WTC11 (cell line): ENCODE results near the gene MIGA2. TPM values are rescaled to one million over a fixed set of nuclear protein-coding genes. Genes with fewer than 3 reads are reported as not detected.

Source experiments
- ATAC-seq: fragments of 200-7000 bp; cut with Tn5 transposase; 2 replicates; pipeline ENCODE4 v1.10.0; 2021; ENCODE audit warnings: mild to moderate bottlenecking, moderate library complexity
- CTCF ChIA-PET: fragments of 300-600 bp; sonication (Branson Sonifier 250); formaldehyde crosslinking; loops from one replicate; lab custom pipeline; 2021; ENCODE audit warnings: antibody characterized with exemption; lab: Charles Lee
- POLR2A ChIA-PET: fragments of 350-600 bp; sonication (Branson Sonifier 250); formaldehyde crosslinking; loops from one replicate; lab custom pipeline; 2021; ENCODE audit warnings: antibody characterized with exemption; lab: Charles Lee
- DNase-seq: peaks from one replicate; pipeline ENCODE4 v3.0.0; 2021; ENCODE audit warnings: low spot score
- H3K27ac Mint-ChIP-seq: 2 replicates; pipeline ENCODE4 v1.8.0; 2021; ENCODE audit warnings: mixed read lengths
- H3K27me3 Mint-ChIP-seq: 2 replicates; pipeline ENCODE4 v1.8.0; 2021; ENCODE audit warnings: low read depth, mild to moderate bottlenecking, moderate library complexity, mixed read lengths
- H3K36me3 Mint-ChIP-seq: 2 replicates; pipeline ENCODE4 v1.8.0; 2021; ENCODE audit warnings: mixed read lengths
- H3K4me1 Mint-ChIP-seq: 2 replicates; pipeline ENCODE4 v1.8.0; 2022; ENCODE audit warnings: mixed read lengths
- H3K4me3 Mint-ChIP-seq: 2 replicates; pipeline ENCODE4 v1.8.0; 2021; ENCODE audit warnings: mild to moderate bottlenecking, moderate library complexity, mixed read lengths
- H3K9me3 Mint-ChIP-seq: 2 replicates; pipeline ENCODE4 v1.8.0; 2021; ENCODE audit warnings: mixed read lengths
- CBFB ChIP-seq: sonication (generic); formaldehyde crosslinking; IDR thresholded peaks from 2 replicates; pipeline ENCODE4 v1.8.1; 2022; ENCODE audit warnings: mild to moderate bottlenecking, low read depth, missing genetic modification reagents
- CREB1 ChIP-seq: sonication (generic); formaldehyde crosslinking; IDR thresholded peaks from 2 replicates; pipeline ENCODE4 v1.8.0; 2023; ENCODE audit warnings: mild to moderate bottlenecking, missing genetic modification reagents
- ETV6 ChIP-seq: sonication (generic); formaldehyde crosslinking; IDR thresholded peaks from 2 replicates; pipeline ENCODE4 v1.8.1; 2022; ENCODE audit warnings: mild to moderate bottlenecking, missing genetic modification reagents
- FOXJ3 ChIP-seq: sonication (generic); formaldehyde crosslinking; IDR thresholded peaks from 2 replicates; pipeline ENCODE4 v1.9.0; 2021; ENCODE audit warnings: missing genetic modification reagents, mild to moderate bottlenecking, borderline replicate concordance
- FOXK1 ChIP-seq: sonication (generic); formaldehyde crosslinking; IDR thresholded peaks from 2 replicates; pipeline ENCODE4 v1.8.0; 2022; ENCODE audit warnings: mild to moderate bottlenecking, moderate library complexity, missing genetic modification reagents
- FOXP1 ChIP-seq: sonication (generic); formaldehyde crosslinking; IDR thresholded peaks from 2 replicates; pipeline ENCODE4 v1.8.0; 2022; ENCODE audit warnings: missing genetic modification reagents, mild to moderate bottlenecking, moderate library complexity, borderline replicate concordance
- MYBL2 ChIP-seq: sonication (generic); formaldehyde crosslinking; IDR thresholded peaks from 2 replicates; pipeline ENCODE4 v1.8.1; 2023; ENCODE audit warnings: mild to moderate bottlenecking, moderate library complexity, missing genetic modification reagents
- NFYB ChIP-seq: sonication (generic); formaldehyde crosslinking; conservative IDR thresholded peaks from 2 replicates; pipeline ENCODE4 v1.8.0; 2022; ENCODE audit warnings: low read depth, missing genetic modification reagents
- NR1H2 ChIP-seq: sonication (generic); formaldehyde crosslinking; IDR thresholded peaks from 2 replicates; pipeline ENCODE4 v1.9.0; 2021; ENCODE audit warnings: mild to moderate bottlenecking, moderate library complexity, missing genetic modification reagents
- NR3C1 ChIP-seq: sonication (generic); formaldehyde crosslinking; conservative IDR thresholded peaks from 2 replicates; pipeline ENCODE4 v1.8.1; 2023; ENCODE audit warnings: low read depth, mild to moderate bottlenecking, missing genetic modification reagents
- PRRX2 ChIP-seq: fragments of 250-450 bp; sonication (Bioruptor Pico); IDR thresholded peaks from 2 replicates; pipeline ENCODE4 v1.8.0; 2021; ENCODE audit warnings: mild to moderate bottlenecking
- RELA ChIP-seq: sonication (generic); formaldehyde crosslinking; IDR thresholded peaks from 2 replicates; pipeline ENCODE4 v1.8.1; 2022; ENCODE audit warnings: missing genetic modification reagents, mild to moderate bottlenecking, borderline replicate concordance
- SMAD4 ChIP-seq: sonication (generic); formaldehyde crosslinking; IDR thresholded peaks from 2 replicates; pipeline ENCODE4 v1.8.0; 2022; ENCODE audit warnings: mild to moderate bottlenecking, missing genetic modification reagents
- SOX15 ChIP-seq: fragments of 250-450 bp; sonication (Bioruptor Pico); IDR thresholded peaks from 2 replicates; pipeline ENCODE4 v1.9.0; 2021; ENCODE audit warnings: mild to moderate bottlenecking
- SP1 ChIP-seq: sonication (generic); formaldehyde crosslinking; conservative IDR thresholded peaks from 2 replicates; pipeline ENCODE4 v1.8.1; 2022; ENCODE audit warnings: missing genetic modification reagents
- ZNF219 ChIP-seq: sonication (generic); formaldehyde crosslinking; IDR thresholded peaks from 2 replicates; pipeline ENCODE4 v1.8.0; 2023; ENCODE audit warnings: missing genetic modification reagents, mild to moderate bottlenecking, borderline replicate concordance
- ZNF396 ChIP-seq: fragments of 250-450 bp; sonication (Bioruptor Pico); IDR thresholded peaks from 2 replicates; pipeline ENCODE4 v1.8.0; 2021; ENCODE audit warnings: mild to moderate bottlenecking, moderate library complexity, borderline replicate concordance
- ZNF416 ChIP-seq: fragments of 250-450 bp; sonication (Bioruptor Pico); IDR thresholded peaks from 2 replicates; pipeline ENCODE4 v1.9.0; 2021; ENCODE audit warnings: mild to moderate bottlenecking, inconsistent platforms
- ZNF671 ChIP-seq: fragments of 250-450 bp; sonication (Bioruptor Pico); IDR thresholded peaks from 2 replicates; pipeline ENCODE4 v1.8.0; 2021; ENCODE audit warnings: mild to moderate bottlenecking
- total RNA-seq: library from RNA; stranded (reverse); gene quantifications from 3 replicates; pipeline ENCODE4 v1.2.3, GENCODE V29; 2021
- TF ChIP-seq, protein P1 (sequence below): sonication (generic); formaldehyde crosslinking; IDR thresholded peaks from 2 replicates; pipeline ENCODE4 v1.8.0; 2022; ENCODE audit warnings: mild to moderate bottlenecking, missing genetic modification reagents
- TF ChIP-seq, protein P2 (sequence below): sonication (generic); formaldehyde crosslinking; IDR thresholded peaks from 2 replicates; pipeline ENCODE4 v1.8.1; 2023; ENCODE audit warnings: mild to moderate bottlenecking, moderate library complexity, missing genetic modification reagents
- TF ChIP-seq, protein P3 (sequence below): fragments of 250-450 bp; sonication (Bioruptor Pico); IDR thresholded peaks from 2 replicates; pipeline ENCODE4 v1.8.0; 2021; ENCODE audit warnings: mild to moderate bottlenecking
- TF ChIP-seq, protein P4 (sequence below): sonication (generic); formaldehyde crosslinking; IDR thresholded peaks from 2 replicates; pipeline ENCODE4 v1.8.0; 2022; ENCODE audit warnings: mild to moderate bottlenecking, missing genetic modification reagents
- TF ChIP-seq, protein P5 (sequence below): fragments of 250-450 bp; sonication (Bioruptor Pico); IDR thresholded peaks from 2 replicates; pipeline ENCODE4 v1.9.0; 2021; ENCODE audit warnings: moderate library complexity, mild to moderate bottlenecking, inconsistent platforms, borderline replicate concordance
- TF ChIP-seq, protein P6 (sequence below): sonication (generic); formaldehyde crosslinking; conservative IDR thresholded peaks from 2 replicates; pipeline ENCODE4 v1.8.1; 2023; ENCODE audit warnings: mild to moderate bottlenecking, low read depth, missing genetic modification reagents, moderate library complexity
- TF ChIP-seq, protein P7 (sequence below): fragments of 250-450 bp; sonication (Bioruptor Pico); conservative IDR thresholded peaks from 2 replicates; pipeline ENCODE4 v1.9.0; 2021; ENCODE audit warnings: mild to moderate bottlenecking

MIGA2 gene
- total RNA-seq, 1 experiment from 2014 or later = 61.7 TPM

DNA sequence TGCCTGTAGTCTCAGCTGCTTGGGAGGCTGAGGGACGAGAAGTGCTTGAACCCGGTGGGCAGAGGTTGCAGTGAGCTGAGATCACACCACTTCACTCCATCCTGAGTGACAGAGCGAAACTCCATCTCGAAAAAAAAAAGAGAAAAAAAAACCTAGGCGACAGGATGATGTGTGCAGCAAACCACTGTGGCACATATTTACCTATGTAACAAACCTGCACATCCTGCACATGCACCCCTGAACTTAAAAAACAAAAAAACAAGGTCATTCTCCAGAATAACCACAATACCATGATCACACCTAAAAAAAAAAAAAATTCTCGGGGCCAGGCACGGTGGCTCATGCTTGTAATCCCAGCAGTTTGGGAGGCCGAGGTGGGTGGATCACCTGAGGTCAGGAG lies 37.0 kb downstream of the MIGA2 start:
- Mint-ChIP-seq H3K36me3 (peaks cover 4% of the 10 kb centered on the region; the same call in 1 of the 2 replicates), H3K9me3 (no peaks in the 10 kb centered on the region), H3K27me3 (no peaks in the 10 kb centered on the region), H3K4me3 (no peak overlapping the region), H3K4me1 (peaks cover 28% of the 10 kb centered on the region), H3K27ac (no peak overlapping the region)
- ATAC-seq (no peak), DNase-seq (no peak)
- TF ChIP-seq ZNF671 (CRISPR knock-in tag) (no peak), NR1H2 (CRISPR knock-in tag) (no peak), FOXJ3 (CRISPR knock-in tag) (no peak), PRRX2 (CRISPR knock-in tag) (no peak), CBFB (CRISPR knock-in tag) (no peak), ZNF416 (CRISPR knock-in tag) (no peak), ZNF219 (CRISPR knock-in tag) (no peak), FOXP1 (CRISPR knock-in tag) (no peak), MYBL2 (no peak), SP1 (CRISPR knock-in tag) (no peak), ETV6 (no peak), NFYB (CRISPR knock-in tag) (no peak), NR3C1 (CRISPR knock-in tag) (no peak), RELA (CRISPR knock-in tag) (no peak), ZNF396 (CRISPR knock-in tag) (no peak), FOXK1 (no peak)
- TF ChIP-seq, protein P1, sequence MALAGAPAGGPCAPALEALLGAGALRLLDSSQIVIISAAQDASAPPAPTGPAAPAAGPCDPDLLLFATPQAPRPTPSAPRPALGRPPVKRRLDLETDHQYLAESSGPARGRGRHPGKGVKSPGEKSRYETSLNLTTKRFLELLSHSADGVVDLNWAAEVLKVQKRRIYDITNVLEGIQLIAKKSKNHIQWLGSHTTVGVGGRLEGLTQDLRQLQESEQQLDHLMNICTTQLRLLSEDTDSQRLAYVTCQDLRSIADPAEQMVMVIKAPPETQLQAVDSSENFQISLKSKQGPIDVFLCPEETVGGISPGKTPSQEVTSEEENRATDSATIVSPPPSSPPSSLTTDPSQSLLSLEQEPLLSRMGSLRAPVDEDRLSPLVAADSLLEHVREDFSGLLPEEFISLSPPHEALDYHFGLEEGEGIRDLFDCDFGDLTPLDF = no peak
- TF ChIP-seq, protein P2, sequence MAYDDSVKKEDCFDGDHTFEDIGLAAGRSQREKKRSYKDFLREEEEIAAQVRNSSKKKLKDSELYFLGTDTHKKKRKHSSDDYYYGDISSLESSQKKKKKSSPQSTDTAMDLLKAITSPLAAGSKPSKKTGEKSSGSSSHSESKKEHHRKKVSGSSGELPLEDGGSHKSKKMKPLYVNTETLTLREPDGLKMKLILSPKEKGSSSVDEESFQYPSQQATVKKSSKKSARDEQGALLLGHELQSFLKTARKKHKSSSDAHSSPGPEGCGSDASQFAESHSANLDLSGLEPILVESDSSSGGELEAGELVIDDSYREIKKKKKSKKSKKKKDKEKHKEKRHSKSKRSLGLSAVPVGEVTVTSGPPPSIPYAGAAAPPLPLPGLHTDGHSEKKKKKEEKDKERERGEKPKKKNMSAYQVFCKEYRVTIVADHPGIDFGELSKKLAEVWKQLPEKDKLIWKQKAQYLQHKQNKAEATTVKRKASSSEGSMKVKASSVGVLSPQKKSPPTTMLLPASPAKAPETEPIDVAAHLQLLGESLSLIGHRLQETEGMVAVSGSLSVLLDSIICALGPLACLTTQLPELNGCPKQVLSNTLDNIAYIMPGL (CRISPR knock-in tag) = no peak
- TF ChIP-seq, protein P3, sequence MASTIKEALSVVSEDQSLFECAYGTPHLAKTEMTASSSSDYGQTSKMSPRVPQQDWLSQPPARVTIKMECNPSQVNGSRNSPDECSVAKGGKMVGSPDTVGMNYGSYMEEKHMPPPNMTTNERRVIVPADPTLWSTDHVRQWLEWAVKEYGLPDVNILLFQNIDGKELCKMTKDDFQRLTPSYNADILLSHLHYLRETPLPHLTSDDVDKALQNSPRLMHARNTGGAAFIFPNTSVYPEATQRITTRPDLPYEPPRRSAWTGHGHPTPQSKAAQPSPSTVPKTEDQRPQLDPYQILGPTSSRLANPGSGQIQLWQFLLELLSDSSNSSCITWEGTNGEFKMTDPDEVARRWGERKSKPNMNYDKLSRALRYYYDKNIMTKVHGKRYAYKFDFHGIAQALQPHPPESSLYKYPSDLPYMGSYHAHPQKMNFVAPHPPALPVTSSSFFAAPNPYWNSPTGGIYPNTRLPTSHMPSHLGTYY (CRISPR knock-in tag) = no peak
- ChIA-PET CTCF (interaction anchor here (2.5 kb wide), 1 partner anchor 66 kb away, joined by 5 read pairs; no protein-coding TSS in a partner anchor), POLR2A (no interaction called here)

DNA sequence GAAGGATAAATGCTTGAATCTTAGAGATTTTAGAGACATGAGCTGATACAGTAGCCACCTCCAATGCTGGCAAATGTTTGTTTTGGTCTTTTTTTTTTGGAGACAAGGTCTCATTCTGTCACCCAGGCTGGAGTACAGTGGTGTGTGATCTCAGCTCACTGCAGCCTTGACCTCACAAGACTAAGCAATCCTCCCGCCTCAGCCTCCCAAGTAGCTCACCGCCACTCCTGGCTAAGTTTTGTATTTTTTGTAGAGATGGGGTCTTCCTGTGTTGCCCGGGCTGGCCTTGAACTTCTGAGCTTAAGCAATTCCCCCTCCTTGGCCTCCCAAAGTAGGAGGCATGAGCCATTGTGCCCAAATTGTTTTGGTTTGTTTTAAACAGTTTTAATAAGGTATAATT lies 37.7 kb downstream of the MIGA2 start:
- ChIA-PET CTCF (interaction anchor here (2.5 kb wide), 1 partner anchor 66 kb away, joined by 5 read pairs; no protein-coding TSS in a partner anchor), POLR2A (no interaction called here)
- no peaks in the 10 kb centered on the region for H3K9me3 Mint-ChIP-seq
- H3K4me1 Mint-ChIP-seq = peaks cover 29% of the 10 kb centered on the region
- H3K36me3 Mint-ChIP-seq = no peaks in the 10 kb centered on the region
- no peak overlapping the region for H3K4me3 Mint-ChIP-seq
- DNase-seq = no peak
- ATAC-seq = no peak
- H3K27me3 Mint-ChIP-seq = no peaks in the 10 kb centered on the region
- H3K27ac Mint-ChIP-seq = peak overlapping the region; percentile 45; the same call in 1 of the 2 replicates
- TF ChIP-seq CREB1 (no peak), SOX15 (CRISPR knock-in tag) (no peak), SMAD4 (CRISPR knock-in tag) (no peak), RELA (CRISPR knock-in tag) (no peak)
- TF ChIP-seq, protein P1 = no peak
- TF ChIP-seq, protein P4, sequence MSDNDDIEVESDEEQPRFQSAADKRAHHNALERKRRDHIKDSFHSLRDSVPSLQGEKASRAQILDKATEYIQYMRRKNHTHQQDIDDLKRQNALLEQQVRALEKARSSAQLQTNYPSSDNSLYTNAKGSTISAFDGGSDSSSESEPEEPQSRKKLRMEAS (CRISPR knock-in tag) = no peak
- TF ChIP-seq, protein P5, sequence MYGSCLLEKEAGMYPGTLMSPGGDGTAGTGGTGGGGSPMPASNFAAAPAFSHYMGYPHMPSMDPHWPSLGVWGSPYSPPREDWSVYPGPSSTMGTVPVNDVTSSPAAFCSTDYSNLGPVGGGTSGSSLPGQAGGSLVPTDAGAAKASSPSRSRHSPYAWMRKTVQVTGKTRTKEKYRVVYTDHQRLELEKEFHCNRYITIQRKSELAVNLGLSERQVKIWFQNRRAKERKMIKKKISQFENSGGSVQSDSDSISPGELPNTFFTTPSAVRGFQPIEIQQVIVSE = no peak
- TF ChIP-seq, protein P6, sequence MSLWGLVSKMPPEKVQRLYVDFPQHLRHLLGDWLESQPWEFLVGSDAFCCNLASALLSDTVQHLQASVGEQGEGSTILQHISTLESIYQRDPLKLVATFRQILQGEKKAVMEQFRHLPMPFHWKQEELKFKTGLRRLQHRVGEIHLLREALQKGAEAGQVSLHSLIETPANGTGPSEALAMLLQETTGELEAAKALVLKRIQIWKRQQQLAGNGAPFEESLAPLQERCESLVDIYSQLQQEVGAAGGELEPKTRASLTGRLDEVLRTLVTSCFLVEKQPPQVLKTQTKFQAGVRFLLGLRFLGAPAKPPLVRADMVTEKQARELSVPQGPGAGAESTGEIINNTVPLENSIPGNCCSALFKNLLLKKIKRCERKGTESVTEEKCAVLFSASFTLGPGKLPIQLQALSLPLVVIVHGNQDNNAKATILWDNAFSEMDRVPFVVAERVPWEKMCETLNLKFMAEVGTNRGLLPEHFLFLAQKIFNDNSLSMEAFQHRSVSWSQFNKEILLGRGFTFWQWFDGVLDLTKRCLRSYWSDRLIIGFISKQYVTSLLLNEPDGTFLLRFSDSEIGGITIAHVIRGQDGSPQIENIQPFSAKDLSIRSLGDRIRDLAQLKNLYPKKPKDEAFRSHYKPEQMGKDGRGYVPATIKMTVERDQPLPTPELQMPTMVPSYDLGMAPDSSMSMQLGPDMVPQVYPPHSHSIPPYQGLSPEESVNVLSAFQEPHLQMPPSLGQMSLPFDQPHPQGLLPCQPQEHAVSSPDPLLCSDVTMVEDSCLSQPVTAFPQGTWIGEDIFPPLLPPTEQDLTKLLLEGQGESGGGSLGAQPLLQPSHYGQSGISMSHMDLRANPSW (CRISPR knock-in tag) = no peak
- TF ChIP-seq, protein P7, sequence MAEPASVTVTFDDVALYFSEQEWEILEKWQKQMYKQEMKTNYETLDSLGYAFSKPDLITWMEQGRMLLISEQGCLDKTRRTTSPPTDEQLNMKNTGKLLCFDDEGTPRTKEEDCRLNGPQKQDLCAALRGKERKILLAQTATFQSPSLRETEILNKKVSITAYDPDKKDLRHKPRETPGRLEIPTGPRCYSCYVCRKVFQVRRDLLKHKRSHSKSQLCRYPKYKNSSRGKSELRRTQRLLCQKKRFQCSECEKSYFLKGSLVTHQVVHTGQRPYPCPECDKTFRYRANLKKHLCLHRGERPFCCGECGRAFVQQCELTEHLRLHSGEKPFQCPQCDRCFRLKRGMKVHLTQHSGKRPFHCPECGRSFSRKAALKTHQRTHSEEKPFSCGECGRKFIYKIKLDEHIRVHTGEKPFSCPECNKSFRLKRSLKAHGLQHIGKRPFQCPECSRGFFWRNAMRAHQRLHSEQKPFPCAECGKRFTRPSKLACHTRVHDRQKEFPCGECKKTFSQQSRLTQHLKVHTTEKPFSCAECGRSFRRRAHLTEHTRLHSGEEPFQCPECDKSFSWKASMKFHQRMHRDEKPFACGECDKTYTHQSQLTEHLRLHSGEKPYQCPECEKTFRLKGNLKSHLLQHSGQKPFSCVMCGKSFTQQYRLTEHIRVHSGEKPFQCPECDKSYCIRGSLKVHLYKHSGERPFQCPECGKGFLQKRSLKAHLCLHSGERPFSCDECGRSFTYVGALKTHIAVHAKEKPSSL (CRISPR knock-in tag) = no peak
